Rectal smooth muscle tissue (tissue), 1 donor: ENCODE results near the gene EEFSEC.

Experiments
- H3K27ac ChIP-seq: one replicate; pipeline ENCODE4 v1.7.0; 2013; ENCODE audit warnings: low read depth, low read length, inconsistent platforms
- H3K27me3 ChIP-seq: one replicate; pipeline ENCODE4 v1.7.0; 2013; ENCODE audit warnings: low read length; ENCODE audit not compliant: control insufficient read depth, insufficient read depth
- H3K36me3 ChIP-seq: one replicate; pipeline ENCODE4 v1.7.0; 2013; ENCODE audit warnings: low read length; ENCODE audit not compliant: control insufficient read depth, insufficient read depth
- H3K4me1 ChIP-seq: one replicate; pipeline ENCODE4 v1.7.0; 2013; ENCODE audit warnings: low read length; ENCODE audit not compliant: control insufficient read depth, insufficient read depth
- H3K4me3 ChIP-seq: one replicate; pipeline ENCODE4 v1.7.0; 2013; ENCODE audit warnings: low read length
- H3K9ac ChIP-seq: one replicate; pipeline ENCODE4 v1.7.0; 2013; ENCODE audit warnings: low read length

Gene EEFSEC

DNA sequence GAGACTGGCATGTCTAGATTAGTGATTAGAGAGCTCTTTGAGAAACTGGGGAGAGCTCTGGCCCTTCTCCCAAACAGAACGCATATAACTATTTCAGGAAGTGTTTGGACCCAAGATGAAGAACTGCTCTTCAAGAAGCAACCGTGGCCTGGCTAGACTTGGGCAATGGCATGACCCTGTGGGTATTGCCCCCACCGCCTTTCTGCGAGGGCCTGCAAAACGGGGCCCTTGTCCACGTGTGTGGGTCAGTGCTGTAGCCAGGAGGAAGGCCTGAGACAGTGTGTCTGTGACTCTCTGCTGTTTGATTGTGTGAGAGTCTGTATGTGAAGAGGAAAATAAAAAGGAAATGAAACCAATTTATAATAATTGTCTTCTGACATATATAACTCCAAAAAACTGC lies 42.5 kb downstream of the EEFSEC start:
- H3K4me1 ChIP-seq: peaks cover 15% of the 10 kb centered on the region
- H3K9ac ChIP-seq: no peak overlapping the region

DNA sequence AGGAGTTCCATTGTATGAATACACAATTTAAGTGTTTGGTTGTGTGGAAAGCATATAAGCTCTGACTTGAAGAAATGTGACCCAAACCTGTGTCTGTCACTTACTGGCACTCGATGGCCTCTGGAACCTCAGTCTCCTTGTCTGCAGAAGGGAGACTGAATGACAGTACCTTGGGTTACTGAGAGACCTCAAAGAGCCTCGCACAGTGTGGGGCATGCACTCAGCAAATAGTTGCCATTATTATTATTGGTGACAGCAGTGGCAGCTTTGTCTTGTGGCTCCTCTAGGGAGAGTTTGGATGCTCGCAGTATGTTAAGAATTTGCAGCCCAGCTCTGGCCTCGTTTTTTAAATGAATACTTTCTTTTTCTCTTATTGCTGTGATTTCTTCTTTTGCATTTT lies 43.4 kb downstream of the EEFSEC start:
- Histone ChIP-seq H3K4me1 (peaks cover 15% of the 10 kb centered on the region), H3K9ac (no peak overlapping the region), H3K27me3 (no peaks in the 10 kb centered on the region), H3K27ac (no peak overlapping the region), H3K36me3 (no peaks in the 10 kb centered on the region), H3K4me3 (no peak overlapping the region)

More for the DNA sequence above, 42.5 kb downstream of the EEFSEC start:
- peak overlapping the region; percentile 42 for H3K27ac ChIP-seq
- H3K36me3 ChIP-seq: no peaks in the 10 kb centered on the region
- no peak overlapping the region for H3K4me3 ChIP-seq
- no peaks in the 10 kb centered on the region for H3K27me3 ChIP-seq

DNA sequence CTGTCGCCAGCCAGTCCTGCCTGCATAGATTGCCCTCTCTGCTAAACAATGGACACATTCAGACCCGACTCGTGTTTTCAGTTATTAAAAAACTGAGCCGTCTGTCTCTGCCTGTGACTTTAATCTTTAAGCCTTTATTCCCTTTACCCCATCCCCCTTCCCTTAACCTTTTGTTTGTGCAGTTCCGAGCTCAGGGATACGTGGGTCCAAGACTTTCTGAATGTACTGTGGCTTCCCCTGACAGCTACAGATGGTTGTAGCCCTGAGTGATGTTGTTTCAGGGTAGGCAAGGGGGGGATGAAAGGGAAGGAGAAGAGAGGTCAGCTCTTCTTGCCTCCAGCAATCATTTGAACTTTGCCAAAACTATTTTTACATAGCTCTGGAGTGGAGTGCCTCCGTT lies 44.6 kb downstream of the EEFSEC start:
- Histone ChIP-seq H3K4me1 (peaks cover 15% of the 10 kb centered on the region), H3K27me3 (no peaks in the 10 kb centered on the region), H3K27ac (no peak overlapping the region), H3K9ac (no peak overlapping the region), H3K4me3 (no peak overlapping the region), H3K36me3 (no peaks in the 10 kb centered on the region)

DNA sequence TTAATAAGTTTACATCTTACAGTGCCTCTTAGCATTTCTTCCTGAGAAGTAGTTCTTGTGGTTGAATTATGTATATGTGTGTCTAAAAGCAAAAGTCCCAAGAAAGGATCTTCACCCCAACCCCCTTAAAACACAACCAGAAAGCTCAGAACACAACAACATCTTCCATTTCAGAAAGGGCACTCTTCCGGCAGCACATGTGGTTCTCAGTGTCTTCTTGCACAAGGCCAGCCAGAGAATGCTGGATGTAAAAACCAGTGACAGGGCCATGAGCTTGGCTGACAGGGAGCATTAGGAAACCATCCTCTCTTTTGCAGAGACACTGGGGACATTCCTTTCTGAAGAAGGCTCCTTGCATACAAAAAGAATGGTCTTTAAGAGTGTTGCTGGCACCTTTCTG lies 45.0 kb downstream of the EEFSEC start:
- H3K9ac ChIP-seq: no peak overlapping the region
- no peaks in the 10 kb centered on the region for H3K27me3 ChIP-seq
- H3K4me3 ChIP-seq: no peak overlapping the region
- peaks cover 15% of the 10 kb centered on the region for H3K4me1 ChIP-seq
- H3K36me3 ChIP-seq: no peaks in the 10 kb centered on the region
- no peak overlapping the region for H3K27ac ChIP-seq

DNA sequence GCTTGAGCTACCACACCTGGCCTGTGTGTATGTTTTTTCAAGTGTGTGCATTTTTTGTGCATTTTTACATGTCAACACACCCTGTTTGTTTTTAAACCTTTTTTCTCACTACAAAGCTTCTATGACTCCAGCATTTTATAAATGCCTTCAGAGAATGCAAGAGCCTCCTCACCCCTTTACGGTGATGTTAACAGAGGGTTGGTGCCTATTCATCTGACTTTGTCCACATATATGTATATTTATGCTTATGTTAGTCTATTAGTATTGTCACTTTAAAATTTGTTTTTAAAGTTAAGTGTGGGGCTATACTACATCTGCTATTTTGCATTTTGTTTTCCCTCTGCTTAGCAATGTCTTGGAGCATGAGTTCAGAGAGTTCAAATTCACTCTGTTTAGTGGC lies 45.8 kb downstream of the EEFSEC start:
- no peaks in the 10 kb centered on the region for H3K36me3 ChIP-seq
- H3K9ac ChIP-seq: no peak overlapping the region
- H3K4me3 ChIP-seq: no peak overlapping the region
- H3K27ac ChIP-seq: no peak overlapping the region
- peaks cover 11% of the 10 kb centered on the region for H3K4me1 ChIP-seq
- no peaks in the 10 kb centered on the region for H3K27me3 ChIP-seq

DNA sequence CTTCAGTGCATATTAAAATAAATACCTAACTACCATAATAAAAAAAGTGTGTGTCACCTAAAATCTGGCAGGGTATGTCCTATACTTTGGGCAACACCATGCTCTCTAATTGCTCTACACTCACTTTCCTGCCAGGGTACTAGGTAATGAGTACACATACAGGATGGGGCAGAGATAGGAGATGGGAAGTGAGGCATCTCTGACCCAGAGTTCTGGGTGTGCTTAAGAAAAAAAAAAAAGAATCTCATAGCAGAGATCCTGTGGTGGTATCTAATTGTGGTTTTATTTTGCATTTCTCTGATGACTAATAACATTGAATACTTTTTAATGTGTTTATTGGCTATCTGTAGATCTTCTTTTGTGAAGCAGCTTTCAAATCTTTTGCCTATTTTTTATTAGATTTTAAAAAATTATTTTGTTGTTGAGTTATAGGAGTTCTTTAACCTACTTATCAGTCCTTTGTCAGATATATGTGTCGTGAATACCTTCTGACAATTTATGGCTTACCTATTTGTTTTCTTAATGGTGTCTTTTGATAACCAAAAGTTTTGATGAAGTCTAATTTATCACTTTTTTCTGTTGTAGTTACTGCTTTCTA lies 48.0 kb downstream of the EEFSEC start:
- no peaks in the 10 kb centered on the region for H3K4me1 ChIP-seq
- H3K4me3 ChIP-seq: no peak overlapping the region
- no peaks in the 10 kb centered on the region for H3K27me3 ChIP-seq
- H3K9ac ChIP-seq: no peak overlapping the region
- no peaks in the 10 kb centered on the region for H3K36me3 ChIP-seq
- H3K27ac ChIP-seq: no peak overlapping the region

DNA sequence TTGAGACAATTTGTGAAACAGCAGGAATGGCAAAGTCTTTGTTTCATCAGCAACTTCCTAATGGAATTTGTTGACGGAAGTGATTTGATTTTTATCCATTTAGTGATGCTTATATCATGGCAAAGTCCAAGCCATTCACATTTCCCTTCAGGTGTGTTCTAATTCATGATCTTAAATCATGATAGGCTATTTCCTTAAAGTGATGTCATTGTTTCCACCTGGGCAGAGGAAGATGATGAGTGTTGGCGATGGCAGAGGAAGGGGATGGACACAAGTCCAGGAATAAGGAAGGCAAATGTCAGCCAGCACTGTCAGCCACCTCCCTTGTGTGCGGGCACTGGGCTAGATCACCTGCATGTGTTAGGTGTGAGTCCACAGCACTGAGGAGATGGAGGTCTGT lies 49.9 kb downstream of the EEFSEC start:
- no peaks in the 10 kb centered on the region for H3K27me3 ChIP-seq
- H3K9ac ChIP-seq: no peak overlapping the region
- H3K27ac ChIP-seq: no peak overlapping the region
- H3K36me3 ChIP-seq: no peaks in the 10 kb centered on the region
- H3K4me1 ChIP-seq: no peaks in the 10 kb centered on the region
- no peak overlapping the region for H3K4me3 ChIP-seq

DNA sequence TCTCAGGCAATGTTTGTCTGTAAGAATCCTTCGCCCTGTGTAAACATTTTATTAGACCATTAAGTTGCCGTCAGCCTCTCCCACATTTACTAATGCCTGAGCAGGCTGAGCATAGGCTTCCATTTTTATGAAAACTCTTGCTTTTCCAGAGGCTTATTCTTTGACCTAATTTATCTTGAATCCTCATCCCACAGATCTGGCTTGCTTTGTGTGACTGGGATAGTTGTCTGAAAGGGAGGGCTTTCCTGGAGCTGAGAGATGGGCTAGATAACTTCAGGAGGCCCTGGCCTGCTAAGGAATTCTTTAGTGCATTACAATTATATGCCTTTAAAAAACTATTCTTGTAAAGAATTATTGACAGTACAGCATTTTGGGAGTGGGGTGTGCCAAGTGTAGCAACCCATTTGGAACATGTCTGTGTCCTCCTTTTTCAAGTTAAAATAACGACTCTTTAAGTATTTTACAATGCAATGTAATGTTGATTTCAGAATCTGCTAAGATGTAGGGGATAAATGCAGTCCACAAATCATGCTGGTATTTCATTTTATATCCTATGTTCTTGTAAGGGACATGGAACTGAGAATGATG lies 52.4 kb downstream of the EEFSEC start:
- Histone ChIP-seq H3K36me3 (no peaks in the 10 kb centered on the region), H3K27ac (no peak overlapping the region), H3K4me1 (no peaks in the 10 kb centered on the region), H3K27me3 (no peaks in the 10 kb centered on the region), H3K9ac (no peak overlapping the region), H3K4me3 (no peak overlapping the region)

DNA sequence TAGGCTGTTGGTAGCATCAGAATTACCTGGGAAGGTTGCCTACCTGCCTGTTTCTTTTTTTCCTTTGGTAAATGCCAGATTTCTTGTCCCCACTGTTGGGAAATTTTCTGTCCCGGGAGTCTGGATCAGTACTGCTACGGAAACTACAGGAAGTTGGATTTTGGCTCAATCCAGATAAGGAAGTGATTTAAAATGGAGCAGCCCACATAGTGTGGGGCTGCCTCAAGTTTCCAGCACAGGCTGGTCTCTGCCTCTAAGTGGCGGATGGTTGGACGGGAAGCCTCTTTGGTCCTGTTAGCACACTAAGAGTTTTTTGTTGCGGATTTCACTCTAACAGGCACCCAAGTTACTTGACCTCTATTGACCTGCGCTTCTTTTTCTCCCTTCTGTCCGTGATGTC lies 54.7 kb downstream of the EEFSEC start:
- no peaks in the 10 kb centered on the region for H3K36me3 ChIP-seq
- no peak overlapping the region for H3K27ac ChIP-seq
- H3K4me1 ChIP-seq: no peaks in the 10 kb centered on the region
- no peaks in the 10 kb centered on the region for H3K27me3 ChIP-seq
- no peak overlapping the region for H3K9ac ChIP-seq
- H3K4me3 ChIP-seq: no peak overlapping the region

DNA sequence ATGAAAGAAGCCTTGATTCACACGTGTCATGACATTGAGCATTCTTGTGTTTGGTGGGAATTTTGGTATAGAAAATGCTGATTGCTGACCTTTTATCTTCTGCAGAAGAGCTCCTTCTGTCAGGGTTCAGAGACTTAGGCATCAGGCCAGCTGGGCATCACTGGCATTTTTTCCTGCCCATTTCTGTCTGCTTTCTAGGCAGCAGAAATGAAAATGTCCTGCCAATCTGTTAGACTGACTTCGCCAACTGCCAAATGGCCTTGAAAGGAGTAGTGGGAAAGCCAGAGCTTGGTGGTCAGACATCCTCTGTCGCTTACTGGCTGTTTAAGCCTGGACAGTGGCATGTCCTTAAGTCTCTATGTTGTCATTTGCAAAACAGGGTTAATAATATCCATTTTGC lies 57.4 kb downstream of the EEFSEC start:
- no peaks in the 10 kb centered on the region for H3K4me1 ChIP-seq
- no peak overlapping the region for H3K9ac ChIP-seq
- H3K27ac ChIP-seq: no peak overlapping the region
- no peaks in the 10 kb centered on the region for H3K27me3 ChIP-seq
- no peaks in the 10 kb centered on the region for H3K36me3 ChIP-seq
- no peak overlapping the region for H3K4me3 ChIP-seq

DNA sequence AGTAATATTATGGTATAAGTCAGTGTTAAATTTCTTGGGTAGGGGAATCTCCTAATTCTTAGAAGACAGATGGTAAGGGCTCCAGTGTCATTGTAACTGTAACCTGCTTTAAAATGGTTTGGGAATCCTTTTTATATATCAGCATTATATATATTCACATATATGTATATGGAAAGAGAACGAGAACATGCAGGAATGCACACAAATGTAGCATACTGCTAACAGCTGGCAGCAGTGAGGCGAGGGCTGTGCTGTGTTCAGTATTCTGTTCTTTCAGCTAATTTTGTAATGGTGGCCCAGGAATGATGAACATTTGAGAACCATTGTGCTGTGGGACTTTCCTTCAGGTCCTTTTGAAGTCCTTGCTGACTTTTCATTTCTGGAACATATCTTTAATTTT lies 60.8 kb downstream of the EEFSEC start:
- Histone ChIP-seq H3K9ac (no peak overlapping the region), H3K27me3 (no peaks in the 10 kb centered on the region), H3K27ac (no peak overlapping the region), H3K36me3 (no peaks in the 10 kb centered on the region), H3K4me3 (no peak overlapping the region), H3K4me1 (no peaks in the 10 kb centered on the region)

DNA sequence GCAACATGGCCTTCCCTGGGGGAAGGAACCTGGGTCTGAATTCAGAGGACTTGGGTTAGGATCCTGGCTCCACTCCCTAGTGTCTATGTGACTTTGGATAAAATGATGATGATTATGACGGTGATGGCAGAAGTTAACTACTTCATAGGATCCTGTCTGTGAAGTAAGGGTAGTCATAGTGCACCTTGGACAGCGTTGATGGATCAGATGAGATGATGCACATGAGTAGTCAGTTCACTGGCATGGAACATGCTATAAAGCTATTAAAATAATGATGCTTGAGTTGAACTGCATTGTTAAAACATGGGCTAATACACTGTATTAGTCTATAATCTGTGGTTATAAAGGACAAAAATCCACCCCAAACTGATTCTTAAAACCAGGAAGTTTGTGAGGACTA lies 62.0 kb downstream of the EEFSEC start:
- H3K36me3 ChIP-seq: no peaks in the 10 kb centered on the region
- H3K27ac ChIP-seq: no peak overlapping the region
- no peak overlapping the region for H3K9ac ChIP-seq
- no peak overlapping the region for H3K4me3 ChIP-seq
- H3K4me1 ChIP-seq: no peaks in the 10 kb centered on the region
- H3K27me3 ChIP-seq: no peaks in the 10 kb centered on the region

DNA sequence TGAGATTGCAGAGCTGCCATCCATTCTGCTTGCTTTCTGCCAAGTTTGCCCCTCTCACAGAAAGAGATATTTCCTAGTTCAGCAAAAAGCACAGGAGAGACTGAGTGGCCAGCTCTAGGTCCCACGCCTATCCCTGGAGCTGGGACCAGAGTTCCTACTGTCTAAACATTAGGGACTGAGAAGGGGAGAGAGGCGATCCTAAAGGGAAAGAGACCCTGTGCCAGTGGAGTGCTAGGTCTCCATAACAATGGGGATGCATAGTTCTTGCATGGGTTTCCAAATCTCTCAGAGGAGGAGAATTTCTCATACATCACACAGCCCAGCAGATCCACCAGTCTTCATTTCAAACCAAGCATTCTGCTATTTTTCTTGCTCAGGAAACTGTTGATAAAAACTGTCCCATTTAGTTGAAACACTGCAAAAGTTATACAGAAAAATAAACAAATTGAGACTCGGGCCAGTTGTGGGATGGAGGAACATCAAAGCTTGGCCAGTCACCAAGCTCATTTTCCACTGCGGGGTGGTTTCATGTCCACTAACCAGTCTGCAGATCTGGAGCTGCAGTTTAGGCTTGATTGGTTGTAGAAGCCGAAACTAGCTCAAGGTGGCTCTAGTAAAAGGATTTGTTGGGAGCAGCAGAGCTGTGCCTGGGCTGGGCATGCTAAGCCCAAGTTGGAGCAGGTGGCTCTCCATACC lies 62.7 kb downstream of the EEFSEC start:
- no peak overlapping the region for H3K27ac ChIP-seq
- no peak overlapping the region for H3K9ac ChIP-seq
- no peaks in the 10 kb centered on the region for H3K36me3 ChIP-seq
- H3K27me3 ChIP-seq: no peaks in the 10 kb centered on the region
- no peaks in the 10 kb centered on the region for H3K4me1 ChIP-seq
- no peak overlapping the region for H3K4me3 ChIP-seq
